DLD1 (cell line): ENCODE measurements around the gene LIMS1.
"Not testable (repeated sequence)": the region's sequence is repeated elsewhere in the genome, so short reads cannot be mapped to it uniquely, and the experiment has no call there.

Experiments
- in situ Hi-C: cut with HindIII; loops from 2 replicates; pipeline ENCODE4 v1.10.0; 2017; ENCODE audit warnings: low sequenced_read_pairs

The LIMS1 gene

DNA sequence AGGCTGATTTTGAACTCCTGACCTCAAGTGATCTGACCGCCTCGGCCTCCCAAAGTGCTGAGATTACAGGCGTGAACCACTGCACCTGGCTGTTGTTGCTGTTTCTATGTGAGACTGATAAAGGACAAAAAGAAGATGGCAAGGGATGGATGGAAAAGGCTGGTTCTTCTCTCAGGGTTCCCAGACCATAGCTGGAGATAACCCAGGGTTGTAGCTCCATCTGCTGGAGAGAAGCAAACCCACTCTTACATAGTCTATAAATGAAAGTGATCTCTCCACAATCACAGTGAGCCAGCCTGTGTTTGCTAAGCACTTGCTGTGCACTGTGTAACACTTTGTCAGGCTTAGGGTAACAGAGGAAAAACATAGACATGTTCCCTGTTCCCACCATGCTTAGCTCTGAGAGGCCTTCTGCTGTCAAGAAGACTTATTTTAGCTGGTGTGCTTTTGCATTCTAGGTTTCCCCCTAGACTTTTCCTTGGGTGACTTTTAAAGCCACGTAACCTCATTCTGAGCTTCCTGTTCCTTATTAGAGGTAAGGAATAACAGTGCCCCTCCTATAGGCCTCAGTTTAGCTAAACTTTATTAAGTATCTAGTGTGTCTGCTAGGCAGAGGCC lies 49.7 kb downstream of the LIMS1 start:
- in situ Hi-C loops, result no loop called here

- in situ Hi-C loops, result no loop called here
Observed at GRCh38 chr2:108585436-108585835, 51.2 kb downstream of the LIMS1 start.

DNA sequence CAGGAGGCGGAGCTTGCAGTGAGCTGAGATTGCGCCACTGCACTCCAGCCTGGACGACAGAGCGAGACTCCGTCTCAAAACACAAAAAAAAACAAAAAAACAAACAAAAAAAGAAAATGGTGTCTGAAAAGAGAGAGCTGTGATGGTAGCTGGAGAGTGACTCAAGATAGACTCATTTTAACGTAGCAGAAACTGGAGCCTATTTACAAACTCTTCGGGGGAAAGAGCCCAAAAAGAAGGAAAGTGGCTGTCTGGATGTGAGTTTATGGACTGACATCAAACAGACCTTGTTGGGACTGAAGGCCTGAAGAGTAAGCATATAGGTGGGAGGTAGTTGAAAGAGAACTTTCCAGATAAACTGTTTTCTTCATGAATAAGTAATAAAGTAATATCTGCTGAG lies 51.8 kb downstream of the LIMS1 start:
- in situ Hi-C loops, result no loop called here

GRCh38 chr2:108586631-108587030 lies 52.4 kb downstream of the LIMS1 start:
- in situ Hi-C loops, result no loop called here

GRCh38 chr2:108587621-108588020 lies 53.4 kb downstream of the LIMS1 start:
- in situ Hi-C loops, result no loop called here

GRCh38 chr2:108588070-108588668 lies 53.9 kb downstream of the LIMS1 start:
- in situ Hi-C loops, result no loop called here

DNA sequence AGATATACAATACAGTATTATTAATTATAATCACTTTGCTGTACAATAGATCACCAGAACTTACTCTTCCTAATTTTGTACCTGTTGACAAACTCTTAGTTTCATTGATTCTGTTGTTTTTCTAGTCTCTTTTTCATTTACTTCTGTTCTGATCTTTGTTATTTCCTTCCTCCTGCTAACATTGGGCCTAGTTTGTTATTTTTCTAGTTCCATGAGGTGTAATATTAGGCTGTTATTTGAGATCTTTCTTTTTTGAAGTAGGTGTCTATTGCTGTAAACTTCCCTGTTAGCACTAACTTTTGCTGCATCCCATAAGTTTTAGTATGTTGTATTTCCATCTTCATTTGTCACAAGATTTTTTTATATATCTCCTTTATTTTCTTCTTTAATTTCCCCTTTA lies 55.1 kb downstream of the LIMS1 start:
- in situ Hi-C loops, result no loop called here

DNA sequence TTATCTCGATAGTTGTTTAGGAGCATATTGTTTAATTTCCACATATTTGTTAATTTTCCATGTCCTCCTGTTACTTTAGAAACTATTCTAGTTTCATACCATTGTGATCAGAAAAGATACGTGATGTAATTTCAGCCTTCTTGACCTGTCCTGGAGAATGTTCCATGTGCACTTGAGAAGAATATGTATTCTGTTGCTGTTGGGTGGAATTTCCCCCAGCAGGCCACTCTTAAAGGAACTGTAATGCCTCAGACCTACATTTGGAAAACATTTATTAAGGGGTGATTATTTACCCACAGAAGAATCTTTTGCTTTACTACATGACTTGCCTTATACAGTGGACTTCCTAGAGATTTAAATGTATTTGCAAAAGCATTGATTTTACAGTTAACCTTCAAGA lies 55.5 kb downstream of the LIMS1 start:
- in situ Hi-C loops, result no loop called here

- in situ Hi-C loops, result no loop called here
Observed at GRCh38 chr2:108591163-108591562, 56.9 kb downstream of the LIMS1 start.

DNA sequence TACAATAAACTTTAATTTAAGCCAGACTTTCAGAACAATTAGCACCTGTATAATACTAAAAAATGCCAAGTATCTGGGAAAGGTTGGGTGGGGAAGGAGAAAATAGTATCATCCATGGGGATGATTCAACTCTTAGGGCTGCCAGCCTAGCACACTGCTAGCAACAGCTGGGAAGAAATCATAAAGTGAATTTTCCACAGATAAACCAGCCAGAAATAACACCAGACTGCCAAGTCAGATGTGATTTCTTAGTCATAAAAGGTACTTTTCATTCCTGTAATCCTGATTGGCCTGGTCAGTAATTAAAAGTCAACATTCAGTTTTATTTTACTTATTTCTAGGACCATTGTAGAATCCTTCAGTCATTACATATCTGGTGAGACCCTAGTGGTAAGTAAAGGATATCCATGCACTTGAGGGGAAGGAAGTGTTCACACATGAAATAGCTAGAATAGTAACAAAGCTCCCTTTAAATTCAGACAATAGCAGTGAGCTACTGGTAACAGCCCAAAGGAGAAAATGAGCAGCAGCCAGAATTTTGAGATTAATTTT lies 59.4 kb downstream of the LIMS1 start:
- in situ Hi-C loops, result no loop called here

DNA sequence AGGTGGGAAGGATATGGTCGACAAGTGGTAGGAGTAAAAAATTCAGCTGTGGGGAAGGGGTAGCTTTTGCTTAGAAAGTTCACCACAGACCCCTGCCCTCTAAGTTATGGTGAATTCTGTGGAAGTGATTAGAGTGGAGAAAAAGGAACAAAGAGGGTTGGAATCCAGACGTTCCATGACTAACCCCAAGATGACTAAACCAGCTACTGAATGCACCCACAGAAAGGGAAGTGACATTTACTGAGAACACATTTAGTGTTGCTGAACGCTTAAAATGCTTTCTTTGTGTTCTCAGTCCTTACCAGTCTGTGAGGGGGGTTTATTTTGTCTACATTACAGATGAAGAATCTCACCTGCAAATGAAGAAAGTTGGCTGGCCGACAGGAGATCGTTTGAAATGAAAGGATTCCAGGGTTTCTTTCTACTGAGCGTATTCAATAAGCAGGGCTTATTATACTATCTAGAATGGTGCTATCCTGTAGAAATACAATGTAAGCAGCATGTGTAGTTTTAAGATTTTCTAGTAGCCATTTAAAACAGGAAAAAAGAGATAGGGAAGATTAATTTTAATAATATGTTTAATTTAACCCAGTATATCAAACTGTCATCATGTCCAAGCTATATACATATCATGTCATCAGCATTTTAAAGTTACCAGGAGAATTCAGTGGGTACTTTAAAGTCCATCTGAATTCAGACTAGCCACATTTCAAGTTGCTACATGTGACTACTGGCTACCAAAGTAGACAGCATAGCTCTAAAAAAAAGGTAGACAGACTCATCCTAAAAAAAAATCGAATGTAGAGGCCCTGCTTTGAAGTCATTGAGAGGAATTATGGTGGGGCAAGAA lies 60.1 kb downstream of the LIMS1 start:
- in situ Hi-C loops, result no loop called here

DNA sequence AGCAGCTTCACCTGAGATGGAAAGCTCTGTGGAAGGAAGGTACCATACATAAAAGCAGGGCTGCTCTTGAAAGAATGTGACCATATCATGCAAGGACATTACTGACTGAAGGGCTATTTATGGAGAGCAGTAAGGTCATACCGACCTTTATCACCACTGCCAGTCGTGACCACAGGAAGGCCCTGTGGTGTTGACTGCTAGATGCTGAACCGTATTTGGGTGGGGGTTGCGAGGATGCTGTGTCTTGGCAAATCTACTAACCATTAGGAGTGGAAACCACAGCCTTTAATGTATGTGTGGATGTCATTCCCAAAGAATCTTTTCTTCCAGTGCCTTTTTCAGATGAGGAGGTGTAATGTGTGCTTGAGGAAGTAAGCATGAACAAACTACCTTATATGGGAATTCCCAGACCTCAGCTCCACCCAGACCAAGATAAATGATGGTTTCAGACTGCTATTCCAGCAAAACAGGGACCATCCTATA lies 60.8 kb downstream of the LIMS1 start:
- in situ Hi-C loops, result no loop called here

DNA sequence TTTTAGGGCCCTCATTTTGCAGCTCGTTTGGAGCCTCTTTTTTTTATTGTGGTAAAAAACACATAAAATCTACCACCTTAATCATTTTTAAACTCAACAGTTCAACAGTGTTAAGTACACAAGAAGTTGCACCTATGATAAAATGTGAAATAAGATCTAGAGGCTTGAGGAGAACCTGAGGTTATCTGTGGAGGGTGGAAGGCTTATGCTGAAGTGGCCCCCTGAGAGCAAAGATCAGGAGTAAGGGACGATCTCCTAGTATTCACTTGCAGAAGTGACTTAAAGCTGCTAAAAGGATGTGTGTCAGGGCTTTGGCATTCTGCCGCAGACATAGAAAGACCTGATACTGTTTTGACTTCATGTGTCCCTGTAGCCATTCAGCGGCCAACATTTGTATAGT lies 61.5 kb downstream of the LIMS1 start:
- in situ Hi-C loops, result not testable (repeated sequence)

DNA sequence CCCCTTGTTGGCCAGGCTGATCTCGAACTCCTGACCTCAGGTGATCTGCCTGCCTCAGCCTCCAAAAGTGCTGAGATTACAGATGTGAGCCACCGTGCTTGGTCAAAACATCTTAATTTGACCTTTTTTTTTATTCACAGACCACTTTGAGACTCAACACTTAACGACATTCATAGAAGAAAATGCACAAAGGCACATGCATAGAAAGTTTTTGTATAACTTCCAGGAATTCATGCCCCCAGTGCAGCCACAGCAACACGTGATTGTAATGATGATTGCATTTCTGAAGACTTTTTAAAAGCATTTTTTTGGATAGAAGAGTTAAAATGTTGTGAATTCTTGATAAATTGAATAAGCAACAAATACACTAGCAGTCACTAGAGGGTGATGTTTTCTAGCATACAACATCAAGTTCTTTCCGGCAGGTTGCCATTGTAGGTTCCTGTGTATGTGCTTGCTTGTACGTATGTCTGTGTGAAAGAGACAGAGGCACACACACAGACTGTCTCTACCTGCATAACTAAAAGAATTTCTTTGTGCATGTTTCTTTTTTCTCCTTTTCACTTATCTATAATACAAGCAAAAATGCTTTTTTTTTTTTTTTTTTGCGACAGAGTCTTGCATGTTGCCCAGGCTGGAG lies 63.0 kb downstream of the LIMS1 start:
- in situ Hi-C loops, result not testable (repeated sequence)

GRCh38 chr2:108601199-108601598 lies 66.9 kb downstream of the LIMS1 start:
- in situ Hi-C loops, result not testable (repeated sequence)

DNA sequence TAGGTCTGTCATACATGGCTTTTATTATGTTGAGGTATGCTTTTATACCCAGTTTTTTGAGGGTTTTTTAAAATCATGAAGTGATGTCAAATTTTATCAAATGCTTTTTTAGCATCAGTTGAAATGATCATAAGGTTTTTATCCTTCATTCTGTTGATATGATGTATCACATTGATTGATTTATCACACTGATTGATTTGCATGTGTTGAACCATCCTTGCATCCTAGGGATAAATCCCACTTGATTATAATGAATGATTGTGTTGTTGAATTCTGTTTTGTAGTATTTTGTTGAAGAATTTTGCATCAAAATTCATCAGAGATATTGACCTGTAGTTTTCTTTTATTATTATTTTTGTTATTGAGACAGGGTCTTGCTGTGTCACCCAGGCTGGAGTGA lies 68.2 kb downstream of the LIMS1 start:
- in situ Hi-C loops, result no loop called here

- in situ Hi-C loops, result no loop called here
Observed at GRCh38 chr2:108604196-108604595, 69.9 kb downstream of the LIMS1 start.

GRCh38 chr2:108605947-108606346 lies 71.7 kb downstream of the LIMS1 start:
- in situ Hi-C loops, result no loop called here

DNA sequence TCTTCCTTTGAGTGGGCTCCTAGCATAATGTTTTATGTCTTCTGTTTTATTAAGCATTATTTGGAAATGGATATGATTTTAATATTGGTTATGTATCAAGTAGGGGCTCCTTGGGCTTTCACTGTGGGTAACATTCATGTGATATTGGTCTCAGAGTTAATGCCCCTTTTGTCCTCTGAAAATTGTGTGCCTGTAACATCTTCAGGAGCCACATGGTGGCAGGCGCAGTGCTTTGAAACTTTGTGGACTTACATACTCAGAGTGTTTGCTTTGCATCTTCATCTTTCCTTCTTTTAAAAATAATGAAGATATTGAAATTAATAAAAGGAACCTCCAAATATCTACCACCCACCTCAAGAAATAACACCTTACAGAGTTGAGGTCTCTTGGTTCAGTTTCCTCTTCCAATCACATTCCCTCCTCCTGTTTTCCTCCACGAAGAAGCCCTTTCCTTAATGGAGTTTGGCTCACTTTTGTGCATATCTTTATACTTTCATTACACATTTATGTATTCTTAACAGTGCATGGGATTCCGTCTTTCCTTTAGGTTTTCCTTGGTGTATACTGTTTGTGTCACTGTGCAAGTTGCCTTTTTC lies 73.5 kb downstream of the LIMS1 start:
- in situ Hi-C loops, result no loop called here

DNA sequence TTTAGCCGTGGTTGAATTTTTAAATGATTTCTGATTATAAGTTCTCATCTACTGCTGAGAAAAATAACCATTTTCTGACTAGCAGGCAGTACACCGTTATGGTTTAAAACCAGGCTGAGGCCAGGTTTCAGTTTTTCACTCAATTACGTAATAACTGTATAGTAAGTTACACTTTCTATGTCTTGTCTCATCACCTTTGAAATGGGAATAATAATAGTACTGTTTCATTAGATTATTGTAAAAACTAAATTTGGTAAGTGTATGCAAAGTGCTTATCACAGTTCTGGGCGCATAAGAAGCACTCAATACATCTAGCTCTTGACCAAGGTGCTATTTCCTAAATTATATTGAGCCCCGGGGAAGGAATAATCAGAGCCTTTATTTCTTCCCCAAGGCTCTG lies 76.8 kb downstream of the LIMS1 start:
- in situ Hi-C loops, result no loop called here

DNA sequence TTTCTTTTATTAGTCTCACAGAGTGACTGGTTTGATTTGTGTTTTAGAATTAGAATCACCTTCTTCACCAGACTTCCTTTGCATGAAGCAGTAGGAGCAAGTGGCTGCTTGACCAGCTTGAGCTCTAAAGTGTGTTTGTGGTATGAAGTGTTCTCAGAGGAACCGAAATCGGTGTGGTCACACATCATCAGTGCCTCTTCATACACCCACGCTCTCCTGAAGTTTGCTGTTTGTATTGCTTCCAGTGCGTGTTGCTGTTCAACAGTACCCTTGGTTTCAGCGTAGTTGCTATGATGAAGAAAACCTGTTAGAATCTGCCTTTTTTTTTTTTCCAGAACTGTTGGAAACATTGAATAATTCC lies 77.9 kb downstream of the LIMS1 start:
- in situ Hi-C loops, result no loop called here
